Right lung (tissue), 10 donors: ENCODE results near the gene NIT2. TPM values are rescaled to one million over a fixed set of nuclear protein-coding genes. Genes with fewer than 3 reads are reported as not detected.
A peak's percentile ranks its signal among the peaks of the same experiment; 100 is the strongest.
"Not testable (repeated sequence)": the region's sequence is repeated elsewhere in the genome, so short reads cannot be mapped to it uniquely, and the experiment has no call there.

Source experiments
- DNase-seq, 2 donors: peaks; one replicate each; pipeline ENCODE4 v3.0.0-alpha.2; 2013
- long read RNA-seq, 8 donors: transcript quantifications; one replicate each; lab custom pipeline, GENCODE V29; 2026
- polyA plus RNA-seq, 5 donors: library from polyadenylated mRNA; unstranded; fragments of 120-200 nt; gene quantifications; one replicate each; pipeline versions ENCODE4 v1.2.1 to v1.2.3, GENCODE V29; 2013; ENCODE audit warnings: inconsistent platforms in 1 of 5, low replicate concordance in 1 of 5; ENCODE audit not compliant: insufficient read length in 5 of 5, insufficient read depth in 1 of 5

NIT2 gene, protein sequence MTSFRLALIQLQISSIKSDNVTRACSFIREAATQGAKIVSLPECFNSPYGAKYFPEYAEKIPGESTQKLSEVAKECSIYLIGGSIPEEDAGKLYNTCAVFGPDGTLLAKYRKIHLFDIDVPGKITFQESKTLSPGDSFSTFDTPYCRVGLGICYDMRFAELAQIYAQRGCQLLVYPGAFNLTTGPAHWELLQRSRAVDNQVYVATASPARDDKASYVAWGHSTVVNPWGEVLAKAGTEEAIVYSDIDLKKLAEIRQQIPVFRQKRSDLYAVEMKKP
- 10 to 100 TPM; 43.0 to 60.8 (median 47.0) TPM for polyA plus RNA-seq
- long read RNA-seq, donor 1, full-length matches to known transcripts: 40 of 55 reads
- long read RNA-seq, donor 1, partial matches to known transcripts: 15 of 55 reads
- long read RNA-seq, donor 1, other reads (novel, unspliced or antisense): 0 of 55 reads
- long read RNA-seq, donor 2, full-length matches to known transcripts: 18 of 29 reads
- long read RNA-seq, donor 2, partial matches to known transcripts: 11 of 29 reads
- long read RNA-seq, donor 2, other reads (novel, unspliced or antisense): 0 of 29 reads
- long read RNA-seq, donor 3, full-length matches to known transcripts: 29 of 56 reads
- long read RNA-seq, donor 3, partial matches to known transcripts: 27 of 56 reads
- long read RNA-seq, donor 3, other reads (novel, unspliced or antisense): 0 of 56 reads
- long read RNA-seq, donor 4, full-length matches to known transcripts: 15 of 47 reads
- long read RNA-seq, donor 4, partial matches to known transcripts: 23 of 47 reads
- long read RNA-seq, donor 4, other reads (novel, unspliced or antisense): 9 of 47 reads
- long read RNA-seq, donor 5, full-length matches to known transcripts: 29 of 51 reads
- long read RNA-seq, donor 5, partial matches to known transcripts: 22 of 51 reads
- long read RNA-seq, donor 5, other reads (novel, unspliced or antisense): 0 of 51 reads
- long read RNA-seq, donor 6, full-length matches to known transcripts: 17 of 29 reads
- long read RNA-seq, donor 6, partial matches to known transcripts: 12 of 29 reads
- long read RNA-seq, donor 6, other reads (novel, unspliced or antisense): 0 of 29 reads
- long read RNA-seq, donor 7, full-length matches to known transcripts: 14 of 14 reads
- long read RNA-seq, donor 7, partial matches to known transcripts: 0 of 14 reads
- long read RNA-seq, donor 7, other reads (novel, unspliced or antisense): 0 of 14 reads
- long read RNA-seq, donor 8, full-length matches to known transcripts: 12 of 17 reads
- long read RNA-seq, donor 8, partial matches to known transcripts: 5 of 17 reads
- long read RNA-seq, donor 8, other reads (novel, unspliced or antisense): 0 of 17 reads

DNA sequence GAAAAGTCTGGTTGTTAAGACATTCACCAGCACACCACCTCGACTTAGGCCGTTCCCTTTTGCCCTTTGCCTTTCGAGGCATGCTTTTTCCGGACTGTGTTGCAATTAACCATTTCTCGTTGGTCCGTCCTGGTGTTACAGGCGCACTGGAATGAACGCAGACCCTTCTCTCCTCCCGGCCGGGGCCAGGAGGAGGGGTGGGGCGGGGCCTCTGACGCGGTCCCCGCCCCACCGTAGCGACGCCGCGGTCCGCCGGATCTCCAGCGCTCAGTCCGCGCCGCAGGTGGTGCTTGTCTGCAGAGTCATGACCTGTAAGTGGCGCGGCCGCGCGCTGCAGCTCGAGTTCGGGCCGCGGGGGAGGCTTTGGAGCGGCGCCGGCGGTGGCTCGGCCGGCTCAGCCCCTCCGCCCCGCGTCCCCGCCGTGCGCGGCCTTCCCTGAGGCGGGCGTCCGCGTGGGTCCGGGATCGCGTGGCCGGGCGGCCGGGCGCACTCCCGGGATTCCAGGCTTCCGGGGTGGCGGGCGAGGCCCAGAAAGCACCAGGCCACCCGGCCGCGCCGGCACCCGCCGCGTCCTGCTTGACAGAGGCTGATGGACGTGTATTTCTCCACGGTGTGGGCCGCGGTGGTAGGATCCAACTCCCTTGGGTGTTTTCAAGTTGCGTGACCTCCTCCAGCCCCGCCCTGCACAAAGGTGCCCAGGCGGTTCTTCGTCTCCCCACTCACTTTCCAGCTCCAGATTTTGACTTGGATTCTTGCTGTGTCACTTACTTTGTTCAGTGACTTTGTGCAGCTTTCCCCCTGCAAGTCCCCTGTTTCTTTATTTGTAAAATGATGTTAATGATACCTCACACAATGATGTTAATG, at the start of gene NIT2:
Gene NIT2 (plus strand): TSS at position 270 of the 864 bp plus-strand sequence. CDS start 35 bp downstream, at position 305.
- peak; percentile 80 to 83 for DNase-seq

DNA sequence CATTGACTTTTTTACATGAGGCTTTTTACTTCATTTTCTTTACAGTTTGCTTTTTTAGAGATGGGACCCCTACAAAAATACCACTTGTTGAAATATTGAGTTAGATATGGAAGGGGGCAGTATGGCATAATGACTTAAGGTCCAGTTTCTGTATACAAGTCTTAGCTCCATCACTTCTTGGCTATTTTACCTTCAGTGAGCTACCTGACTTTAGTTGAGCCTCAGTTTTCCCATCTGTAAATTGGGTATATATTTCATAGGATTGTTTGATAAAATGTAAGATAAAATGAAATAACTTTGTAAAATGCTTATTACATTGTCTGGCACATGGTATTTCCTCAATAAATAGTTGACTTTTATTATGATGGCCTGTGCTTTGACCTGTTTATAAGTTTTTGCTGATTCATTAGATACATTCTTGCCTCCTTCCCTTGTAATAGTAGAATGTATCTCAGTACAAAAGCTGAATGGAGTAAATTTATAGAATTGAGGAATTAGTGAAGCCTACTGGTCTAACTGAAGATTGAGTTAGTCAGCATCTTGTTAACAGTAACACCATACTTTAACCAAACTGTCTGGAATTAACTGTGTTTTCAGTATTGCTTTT, 46.2 kb upstream of the NIT2 start:
- DNase-seq: no peak

DNA sequence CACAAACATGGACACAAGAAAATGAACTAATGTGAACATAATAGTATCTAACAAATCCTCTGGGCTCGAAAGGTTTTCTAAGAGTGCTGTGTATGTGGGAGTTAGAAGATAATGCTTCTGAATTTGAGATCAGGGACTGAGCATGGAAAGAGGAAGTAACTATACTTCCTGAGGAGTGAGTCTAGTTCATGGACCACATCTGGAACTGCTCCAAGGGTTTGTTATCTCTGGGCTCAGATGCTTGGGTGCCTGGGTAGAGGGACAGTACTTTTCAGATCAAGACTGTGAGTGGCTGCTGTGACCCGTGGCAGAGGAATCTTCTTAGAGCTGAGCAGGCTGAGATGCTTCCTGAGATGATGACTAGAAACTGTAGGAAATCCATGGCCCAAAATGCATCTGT, 45.2 kb upstream of the NIT2 start:
- no peak for DNase-seq

DNA sequence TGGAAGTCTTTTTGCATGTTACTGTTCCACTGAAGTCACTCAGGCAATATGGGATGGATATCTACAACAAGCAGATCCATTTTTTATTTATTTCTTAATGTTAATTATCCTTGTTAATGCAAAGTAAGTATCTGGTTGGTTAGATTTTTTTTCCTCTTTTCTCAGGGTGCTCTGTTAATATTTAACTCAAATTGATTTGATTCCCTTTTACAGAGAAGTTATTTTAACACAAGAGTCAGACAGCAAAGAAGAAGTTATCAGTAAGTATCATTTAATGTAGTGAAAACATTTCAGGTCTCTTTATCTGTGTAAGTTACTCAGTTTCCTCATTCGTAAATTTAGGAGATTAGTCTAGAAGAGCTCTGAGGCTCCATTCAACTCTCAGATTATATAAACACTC, 39.5 kb upstream of the NIT2 start:
- no peak for DNase-seq

- no peak for DNase-seq
These were observed 36.8 kb upstream of the NIT2 start for GRCh38 chr3:100297784-100298183.

DNA sequence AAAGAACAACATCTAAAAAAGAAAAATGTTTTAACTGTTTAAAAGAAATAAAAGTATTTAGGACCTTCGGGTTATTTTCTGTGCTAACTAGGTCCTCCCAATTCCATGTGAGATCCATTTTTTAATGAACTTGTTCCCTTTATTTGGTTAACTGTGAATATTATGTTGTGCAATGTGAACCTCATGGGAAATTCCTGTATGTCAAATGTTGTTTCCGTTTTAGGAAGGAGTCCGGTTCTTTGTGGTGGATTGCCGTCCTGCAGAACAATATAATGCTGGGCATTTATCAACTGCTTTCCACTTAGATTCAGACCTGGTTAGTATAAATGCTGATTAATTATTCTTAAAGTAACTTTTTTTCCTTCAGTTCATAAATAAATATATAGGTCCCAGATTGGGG, 35.5 kb upstream of the NIT2 start:
- DNase-seq: no peak

GRCh38 chr3:100306695-100307094, 27.9 kb upstream of the NIT2 start:
- DNase-seq: no peak

GRCh38 chr3:100310355-100310965, 24.1 kb upstream of the NIT2 start:
- DNase-seq: no peak

GRCh38 chr3:100311011-100311410, 23.5 kb upstream of the NIT2 start:
- no peak for DNase-seq

DNA sequence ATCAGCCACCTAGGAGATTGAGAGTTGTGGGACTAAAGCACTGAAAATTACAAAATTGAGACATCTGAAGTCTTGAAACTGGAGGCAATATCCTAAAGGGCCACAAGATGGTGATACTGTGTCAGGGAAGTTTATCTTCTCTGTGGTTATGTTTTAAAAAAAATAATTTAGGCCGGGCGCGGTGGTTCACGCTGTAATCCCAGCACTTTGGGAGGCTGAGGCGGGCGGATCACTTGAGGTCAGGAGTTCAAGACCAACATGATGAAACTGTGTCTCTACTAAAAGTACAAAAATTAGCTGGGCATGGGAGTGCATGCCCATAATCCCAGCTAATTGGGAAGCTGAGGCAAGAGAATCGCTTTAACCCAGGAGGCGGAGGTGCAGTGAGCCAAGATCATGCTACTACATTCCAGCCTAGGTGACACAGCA, 17.9 kb upstream of the NIT2 start:
- DNase-seq: peak; percentile 26 to 40

- no peak for DNase-seq
These were observed 16.6 kb upstream of the NIT2 start for GRCh38 chr3:100317912-100318311.

- no peak for DNase-seq
These were observed 14.6 kb upstream of the NIT2 start for GRCh38 chr3:100319951-100320350.

DNA sequence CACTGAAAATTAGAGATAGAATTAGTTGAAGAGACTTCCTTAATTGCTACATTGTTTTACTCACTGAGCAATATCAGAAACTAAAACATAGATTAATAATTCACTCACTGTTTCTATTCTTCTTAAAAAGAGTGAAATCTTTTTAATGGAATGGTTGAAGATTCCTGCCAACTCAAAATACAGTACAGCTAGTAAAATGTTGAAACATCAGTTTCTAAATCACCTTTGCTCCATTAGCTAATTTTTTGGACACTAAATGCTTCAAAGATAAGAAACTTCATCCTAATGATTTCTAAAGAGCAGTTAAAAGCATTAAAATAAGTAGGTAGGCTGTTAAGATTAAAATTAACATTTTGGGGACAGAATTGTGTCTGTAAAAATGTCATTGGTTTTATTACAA, 10.5 kb upstream of the NIT2 start:
- DNase-seq: no peak

- no peak for DNase-seq
These were observed 8.7 kb upstream of the NIT2 start for GRCh38 chr3:100325827-100326226.

DNA sequence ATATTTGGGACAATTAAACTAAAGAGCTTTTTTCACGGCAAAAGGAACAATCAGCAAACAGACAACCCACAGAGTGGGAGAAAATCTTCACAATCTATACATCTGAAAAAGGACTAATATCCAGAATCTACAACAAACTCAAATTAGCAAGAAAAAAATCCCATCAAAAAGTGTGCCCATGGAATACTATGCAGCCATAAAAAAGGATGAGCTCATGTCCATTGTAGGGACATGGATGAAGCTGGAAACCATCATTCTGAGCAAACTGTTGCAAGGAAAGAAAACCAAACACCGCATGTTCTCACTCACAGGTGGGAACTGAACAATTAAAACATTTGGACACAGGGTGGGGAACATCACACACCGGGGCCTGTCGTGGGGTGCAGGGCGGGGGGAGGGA, 7.2 kb upstream of the NIT2 start:
- DNase-seq: not testable (repeated sequence)

GRCh38 chr3:100329800-100330489, 4.6 kb upstream of the NIT2 start:
- DNase-seq: no peak

DNA sequence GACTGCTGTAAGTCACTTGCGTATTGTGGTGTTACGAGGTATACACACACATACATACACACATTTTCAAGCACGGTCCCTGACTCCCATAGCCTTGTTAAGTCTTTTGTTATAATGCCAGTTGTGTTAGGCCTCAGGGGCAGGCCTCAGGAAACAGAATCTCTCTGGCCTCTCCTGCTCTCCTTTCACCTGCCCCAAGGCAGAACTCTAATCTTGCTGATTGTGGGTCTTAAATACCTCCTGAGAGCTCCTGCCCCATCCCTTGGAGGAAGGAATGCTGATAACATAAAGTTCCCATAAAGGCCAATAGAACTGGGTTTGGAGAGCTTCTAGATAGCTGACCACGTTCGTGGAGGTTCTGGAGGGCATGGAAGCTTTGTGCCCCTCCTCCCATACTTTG, 3.9 kb upstream of the NIT2 start:
- DNase-seq: no peak

DNA sequence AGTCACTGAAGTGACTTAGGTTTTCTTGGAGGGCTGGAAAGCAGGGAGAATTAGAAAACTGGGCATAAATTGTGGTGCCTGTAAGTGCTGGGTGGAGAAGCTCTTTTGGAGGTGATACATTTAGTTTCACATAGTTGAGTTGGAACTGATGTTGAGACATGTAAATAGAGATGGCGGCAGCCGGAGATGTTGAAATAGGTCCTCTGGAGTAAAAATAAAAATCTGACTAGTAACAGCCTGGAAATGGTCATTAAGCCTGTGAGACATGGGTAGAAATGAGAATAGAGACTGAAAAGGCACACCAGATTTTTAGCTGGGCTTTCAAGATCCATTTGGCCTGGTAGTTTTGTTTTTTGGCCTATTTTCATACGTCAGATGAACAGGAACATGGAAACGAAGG, 2.9 kb upstream of the NIT2 start:
- no peak for DNase-seq

- DNase-seq: no peak
These were observed 1.5 kb upstream of the NIT2 start for GRCh38 chr3:100333051-100333450.
